HepG2 (cell line): ENCODE measurements around the gene HS6ST1. TPM values are rescaled to one million over a fixed set of nuclear protein-coding genes. Genes with fewer than 3 reads are reported as not detected.

Experiments used
- AGO2 ChIP-seq: fragments of 200-400 bp; formaldehyde crosslinking; optimal IDR thresholded peaks from 2 replicates; pipeline ENCODE3; 2017; ENCODE audit warnings: mild to moderate bottlenecking, low read depth, low read length, moderate library complexity
- AKNA ChIP-seq: sonication (generic); formaldehyde crosslinking; IDR thresholded peaks from 2 replicates; pipeline ENCODE4 v1.4.0; 2020; ENCODE audit warnings: missing genetic modification reagents, borderline replicate concordance
- CHD2 ChIP-seq: IDR thresholded peaks from 2 replicates; pipeline ENCODE4 v1.6.1; 2011; ENCODE audit warnings: low read depth, low read length, improper control_type of control experiment
- EEA1 ChIP-seq: sonication (generic); formaldehyde crosslinking; IDR thresholded peaks from 2 replicates; pipeline ENCODE4 v1.5.1; 2020; ENCODE audit warnings: mild to moderate bottlenecking, missing genetic modification reagents, borderline replicate concordance
- EED ChIP-seq: sonication (generic); formaldehyde crosslinking; IDR thresholded peaks from 2 replicates; pipeline ENCODE4 v1.5.0; 2020; ENCODE audit warnings: mild to moderate bottlenecking, missing genetic modification reagents
- HDAC6 ChIP-seq: fragments of 200-600 bp; sonication (generic); IDR thresholded peaks from 2 replicates; pipeline ENCODE4 v1.7.0; 2017; ENCODE audit warnings: mild to moderate bottlenecking, antibody characterized with exemption, low read length, low read depth
- HIVEP1 ChIP-seq: sonication (generic); formaldehyde crosslinking; IDR thresholded peaks from 2 replicates; pipeline ENCODE4 v1.4.0; 2020; ENCODE audit warnings: mild to moderate bottlenecking, missing genetic modification reagents
- HNRNPK ChIP-seq: fragments of 200-400 bp; formaldehyde crosslinking; IDR thresholded peaks from 2 replicates; pipeline ENCODE4 v1.6.1; 2018; ENCODE audit warnings: low read length, low read depth, moderate library complexity, mild to moderate bottlenecking; ENCODE audit not compliant: poor library complexity, severe bottlenecking
- NFE2L2 ChIP-seq: fragments of 150-350 bp; IDR thresholded peaks from 2 replicates; pipeline ENCODE4 v1.6.1; 2014; ENCODE audit warnings: low read length
- POLR2AphosphoS5 ChIP-seq: IDR thresholded peaks from 2 replicates; pipeline ENCODE4 v1.6.1; 2012; ENCODE audit warnings: low read depth, low read length
- PPARG ChIP-seq: conservative IDR thresholded peaks from 2 replicates; pipeline ENCODE4 v1.6.1; 2016; ENCODE audit warnings: missing biosample characterization, missing genetic modification reagents
- RFX3 ChIP-seq: IDR thresholded peaks from 2 replicates; pipeline ENCODE4 v1.6.1; 2016; ENCODE audit warnings: missing biosample characterization, missing genetic modification reagents
- SAP130 ChIP-seq: IDR thresholded peaks from 2 replicates; pipeline ENCODE4 v1.6.1; 2016; ENCODE audit warnings: low read depth
- TEF ChIP-seq: sonication (generic); formaldehyde crosslinking; IDR thresholded peaks from 2 replicates; pipeline ENCODE4 v1.5.0; 2020; ENCODE audit warnings: missing genetic modification reagents
- ZBTB38 ChIP-seq: sonication (generic); formaldehyde crosslinking; IDR thresholded peaks from 2 replicates; pipeline ENCODE4 v1.5.1; 2020; ENCODE audit warnings: mild to moderate bottlenecking, missing genetic modification reagents
- ZBTB46 ChIP-seq: sonication (generic); formaldehyde crosslinking; IDR thresholded peaks from 2 replicates; pipeline ENCODE4 v1.4.0; 2020; ENCODE audit warnings: mild to moderate bottlenecking, missing genetic modification reagents, borderline replicate concordance
- ZC3H4 ChIP-seq: sonication (generic); formaldehyde crosslinking; IDR thresholded peaks from 2 replicates; pipeline ENCODE4 v1.4.0; 2020; ENCODE audit warnings: missing genetic modification reagents, borderline replicate concordance
- ZNF230 ChIP-seq: sonication (generic); formaldehyde crosslinking; IDR thresholded peaks from 2 replicates; pipeline ENCODE4 v1.4.0; 2020; ENCODE audit warnings: mild to moderate bottlenecking, missing genetic modification reagents
- ZNF276 ChIP-seq: sonication (generic); formaldehyde crosslinking; IDR thresholded peaks from 2 replicates; pipeline ENCODE4 v1.4.0; 2020; ENCODE audit warnings: mild to moderate bottlenecking, low read depth, missing genetic modification reagents
- ZNF333 ChIP-seq: sonication (generic); formaldehyde crosslinking; IDR thresholded peaks from 2 replicates; pipeline ENCODE4 v1.4.0; 2020; ENCODE audit warnings: mild to moderate bottlenecking, missing genetic modification reagents, borderline replicate concordance
- ZNF704 ChIP-seq: sonication (generic); formaldehyde crosslinking; IDR thresholded peaks from 2 replicates; pipeline ENCODE4 v1.8.1; 2023; ENCODE audit warnings: mild to moderate bottlenecking, inconsistent platforms, moderate library complexity, missing genetic modification reagents, borderline replicate concordance
- polyA plus RNA-seq, 8 experiments: library from polyadenylated mRNA; depleted of rRNA in 3 of 8; stranded (reverse) in 7 of 8; unstranded in 1 of 8; fragments of >200 nt; fragmentation: Illumina TruSeq in 4 of 8; extraction: Trizol in 4 of 8; gene quantifications; 2 replicates each; pipeline versions ENCODE4 v1.2.1 to v1.2.3, GENCODE V29; 2011 to 2016; ENCODE audit warnings: low read depth in 4 of 8, missing spikeins in 1 of 8, mixed read lengths in 1 of 8; ENCODE audit not compliant: insufficient read depth in 1 of 8
- total RNA-seq, 5 experiments: library from RNA; depleted of rRNA; stranded (reverse); fragments of >200 nt; fragmentation: Illumina TruSeq; extraction: Trizol; gene quantifications; 2 replicates each; pipeline ENCODE4 v1.2.3, GENCODE V29; 2016; ENCODE audit warnings: low read depth in 1 of 5

The HS6ST1 gene
- total and polyA plus RNA-seq, 2 of the 13 experiments (the other 11 are each of a cell fraction or from before 2014, with no cell fraction given), result 34.5 to 84.6 TPM

GRCh38 chr2:128304330-128304714, 14.3 kb downstream of the HS6ST1 start (continued):
- TF ChIP-seq CHD2 (no peak), ZNF704 (CRISPR knock-in tag) (no peak), AGO2 (peak; percentile 57), ZBTB46 (CRISPR knock-in tag) (no peak), SAP130 (CRISPR knock-in tag) (no peak), HNRNPK (no peak), AKNA (CRISPR knock-in tag) (no peak), HIVEP1 (peak; percentile 26; the same call in 1 of the 2 replicates), EED (0 out of 2 replicates have a peak, but pooled peaks have one; percentile 17), HDAC6 (no peak), PPARG (CRISPR knock-in tag) (no peak), EEA1 (CRISPR knock-in tag) (no peak), ZC3H4 (CRISPR knock-in tag) (no peak), ZNF276 (CRISPR knock-in tag) (no peak), ZBTB38 (CRISPR knock-in tag) (no peak), NFE2L2 (no peak), POLR2AphosphoS5 (no peak), TEF (no peak), RFX3 (CRISPR knock-in tag) (no peak), ZNF230 (no peak), ZNF333 (0 out of 2 replicates have a peak, but pooled peaks have one; percentile 43)
